GM19099 (cell line): ENCODE data around the gene IL1R1.

Source experiments
- POLR2A ChIP-seq: IDR thresholded peaks from 3 replicates; pipeline ENCODE4 v1.6.1; 2011; ENCODE audit warnings: low read depth; ENCODE audit not compliant: insufficient read length; ENCODE audit errors: extremely low read depth

Gene IL1R1

DNA sequence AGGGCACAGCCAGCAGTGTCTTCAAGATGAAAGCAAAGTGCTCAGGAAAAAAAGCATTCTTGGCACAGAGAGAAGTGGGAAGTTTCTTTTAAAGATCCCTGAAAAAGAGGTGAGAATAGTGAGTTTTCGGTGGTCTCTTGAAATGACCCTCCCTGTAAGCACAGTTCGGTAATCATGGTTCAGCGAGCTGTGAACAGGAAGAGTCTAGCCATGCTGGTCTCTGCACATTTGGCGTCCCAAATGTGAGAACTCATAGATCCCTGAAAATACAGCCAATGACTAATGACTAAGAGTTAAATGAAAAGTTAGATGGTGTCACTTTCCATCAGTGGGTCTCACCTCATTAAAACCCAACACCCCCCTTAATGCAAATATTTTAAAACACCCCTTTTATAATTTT lies 3.4 kb downstream of the IL1R1 start:
- TF ChIP-seq POLR2A = no peak

DNA sequence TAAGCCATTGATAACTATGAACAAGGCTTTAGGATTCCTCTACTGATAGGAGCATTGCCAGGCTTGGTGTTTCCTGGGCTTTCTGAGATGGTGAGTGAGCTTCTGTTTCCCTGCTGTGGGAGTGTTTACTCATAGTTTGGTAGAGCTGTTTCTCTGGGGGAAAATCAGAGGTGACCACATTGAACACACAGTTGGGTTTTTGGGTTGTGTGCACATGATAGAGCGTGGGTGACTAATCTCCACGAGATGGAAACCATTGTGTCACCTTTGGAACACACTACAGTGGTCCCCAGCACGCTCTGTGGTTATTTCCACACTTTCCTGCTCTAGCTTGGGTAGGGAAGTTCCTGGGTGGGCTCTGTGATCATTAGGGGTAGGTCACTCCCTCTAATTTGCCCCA lies 5.4 kb downstream of the IL1R1 start:
- no peak for TF ChIP-seq POLR2A

DNA sequence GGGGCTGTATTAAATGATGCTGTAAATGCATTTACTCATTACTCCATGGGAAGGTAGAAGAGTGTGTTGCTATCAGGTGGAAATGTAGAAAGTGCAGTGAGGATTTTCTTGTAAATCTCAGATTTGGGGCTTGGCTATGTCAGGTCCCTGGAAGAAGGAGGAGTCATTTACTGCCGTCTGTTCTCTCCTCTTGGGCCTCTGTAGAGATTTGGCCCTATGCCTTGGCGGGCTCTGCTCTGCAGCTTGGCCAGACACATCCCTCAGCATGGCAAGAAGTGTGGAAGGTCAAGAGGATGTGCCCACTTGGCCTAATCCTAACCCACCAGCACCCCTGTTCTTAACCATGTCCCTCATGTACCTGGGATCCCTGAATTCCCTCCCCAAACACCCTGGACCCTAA lies 6.7 kb downstream of the IL1R1 start:
- no peak for TF ChIP-seq POLR2A

DNA sequence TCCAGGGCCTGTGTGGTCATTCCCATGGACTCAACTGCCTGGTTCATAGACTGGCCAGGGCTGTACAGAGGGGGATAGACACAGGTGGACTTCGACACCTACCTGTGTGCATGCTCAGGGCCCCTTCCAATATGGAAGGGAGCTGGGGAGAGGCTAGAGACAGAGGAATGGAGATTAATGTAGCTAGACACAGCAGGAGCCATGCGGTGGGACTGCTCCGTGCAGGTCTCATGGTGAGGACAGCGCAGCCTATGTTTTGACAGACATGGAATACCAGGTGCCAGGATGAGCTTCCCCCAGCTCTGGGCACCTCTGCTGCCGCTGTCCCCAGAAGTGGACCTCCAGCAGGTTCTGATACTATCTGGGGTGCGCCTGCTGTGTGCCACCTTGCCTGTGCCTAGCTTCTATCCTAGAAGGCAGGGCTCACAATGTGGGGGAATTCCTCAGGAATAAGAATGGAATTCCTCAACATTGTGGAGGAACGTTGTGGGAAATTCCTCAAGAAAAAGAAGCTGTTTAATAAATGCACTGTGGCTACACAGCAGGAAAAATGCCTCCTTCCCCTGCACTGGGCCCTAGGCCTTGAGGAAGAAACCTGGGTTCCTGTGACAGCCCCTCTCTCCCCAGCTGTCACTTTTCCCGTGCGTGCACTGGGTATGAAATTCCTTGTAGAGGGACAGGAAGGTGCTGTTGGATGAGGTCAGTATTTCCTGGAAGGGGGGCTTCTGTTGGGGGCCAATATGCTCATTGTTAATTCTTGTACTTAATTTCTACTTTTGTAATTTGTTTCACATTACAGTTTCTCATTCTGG lies 7.3 kb downstream of the IL1R1 start:
- no peak for TF ChIP-seq POLR2A

DNA sequence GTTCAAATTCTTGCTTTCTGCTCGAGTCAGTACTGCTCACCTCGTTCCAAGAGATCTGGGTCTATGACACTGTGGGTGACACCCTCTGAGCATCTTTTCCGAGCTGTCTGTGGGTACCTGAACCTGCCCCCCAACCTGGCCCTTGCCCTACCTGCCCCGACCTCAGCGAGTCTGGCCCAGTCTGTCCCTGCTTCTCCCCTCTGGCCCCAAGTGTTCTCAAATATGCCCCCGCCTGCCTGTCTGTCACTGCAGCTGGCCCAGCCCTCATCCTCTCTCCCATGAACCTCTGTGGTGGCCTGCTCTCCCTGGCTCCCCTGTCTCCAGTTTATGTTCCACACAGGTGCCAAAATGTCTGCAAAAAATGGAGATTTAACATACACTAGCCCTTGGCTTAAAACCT lies 11.8 kb downstream of the IL1R1 start:
- no peak for TF ChIP-seq POLR2A

DNA sequence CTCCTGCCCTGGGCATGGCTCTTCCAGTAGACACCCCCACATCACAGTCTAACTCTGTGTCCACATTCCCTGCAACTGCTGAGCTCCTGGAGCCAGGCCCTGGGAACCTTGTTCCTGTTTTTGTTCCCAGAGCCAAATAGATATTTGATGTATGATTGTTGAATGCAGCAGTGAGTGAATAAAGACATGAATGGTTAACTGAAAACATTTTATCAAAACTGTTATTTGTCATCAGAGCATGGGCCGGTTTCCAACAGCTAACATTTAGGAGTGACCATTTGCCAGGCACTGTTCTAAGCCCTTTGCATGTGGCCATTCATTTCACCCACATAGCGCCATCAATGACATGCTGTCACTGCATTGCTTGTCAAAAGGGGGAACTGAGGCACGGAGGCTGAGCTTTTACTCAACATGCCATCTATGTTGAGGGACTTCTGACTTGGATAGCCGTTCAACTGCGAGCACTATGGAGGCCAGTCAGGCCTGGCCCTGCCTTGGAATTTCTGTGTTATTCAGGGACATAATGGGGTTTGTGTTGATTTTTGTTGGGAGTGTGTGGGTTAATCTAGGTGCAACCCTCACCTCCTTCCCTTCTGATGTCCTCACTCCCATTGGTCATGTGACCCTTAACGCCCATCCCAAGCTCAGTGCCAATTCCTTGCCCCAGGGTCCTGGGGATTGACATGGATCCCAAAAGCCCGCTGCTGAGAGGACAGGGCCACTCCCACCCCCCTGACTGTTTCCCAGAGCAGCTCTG lies 12.6 kb downstream of the IL1R1 start:
- no peak for TF ChIP-seq POLR2A

DNA sequence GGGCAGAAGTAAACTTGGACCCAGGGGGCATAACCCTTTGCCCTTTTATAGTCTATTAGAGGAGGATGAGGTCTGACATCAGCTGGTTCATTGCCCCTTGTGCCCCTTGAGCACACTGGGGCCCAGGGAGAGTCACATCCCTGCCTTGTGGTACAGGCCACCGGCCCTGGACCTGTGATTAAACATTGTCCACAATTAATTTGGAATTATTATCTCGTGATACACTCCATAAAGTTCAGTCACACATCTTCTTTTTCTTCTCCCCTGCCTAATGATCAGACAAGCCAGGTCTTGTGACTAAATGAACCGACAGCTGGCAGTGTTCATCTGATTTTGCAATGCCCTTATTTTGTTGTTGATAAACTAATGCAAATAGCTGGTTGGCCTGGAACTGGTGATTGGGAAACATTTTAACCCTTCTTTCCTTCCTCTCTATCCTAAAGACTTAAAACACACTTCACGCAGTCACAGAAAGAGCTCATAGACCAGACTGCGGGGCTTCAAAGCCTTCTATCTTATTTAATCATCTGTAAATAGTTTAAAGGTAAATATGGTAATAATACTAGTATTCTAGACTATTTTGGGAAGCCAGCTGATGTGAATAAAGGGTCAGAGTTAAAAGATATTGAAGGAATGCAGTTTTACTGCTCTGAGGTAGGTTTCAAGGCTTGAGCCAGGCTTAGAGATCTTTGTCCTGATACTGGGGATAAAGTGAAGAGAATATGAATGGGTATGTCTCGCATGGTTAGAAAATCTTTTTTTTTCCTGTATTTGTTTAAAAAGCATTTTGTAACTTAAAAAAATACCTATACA lies 13.4 kb downstream of the IL1R1 start:
- TF ChIP-seq POLR2A = no peak

DNA sequence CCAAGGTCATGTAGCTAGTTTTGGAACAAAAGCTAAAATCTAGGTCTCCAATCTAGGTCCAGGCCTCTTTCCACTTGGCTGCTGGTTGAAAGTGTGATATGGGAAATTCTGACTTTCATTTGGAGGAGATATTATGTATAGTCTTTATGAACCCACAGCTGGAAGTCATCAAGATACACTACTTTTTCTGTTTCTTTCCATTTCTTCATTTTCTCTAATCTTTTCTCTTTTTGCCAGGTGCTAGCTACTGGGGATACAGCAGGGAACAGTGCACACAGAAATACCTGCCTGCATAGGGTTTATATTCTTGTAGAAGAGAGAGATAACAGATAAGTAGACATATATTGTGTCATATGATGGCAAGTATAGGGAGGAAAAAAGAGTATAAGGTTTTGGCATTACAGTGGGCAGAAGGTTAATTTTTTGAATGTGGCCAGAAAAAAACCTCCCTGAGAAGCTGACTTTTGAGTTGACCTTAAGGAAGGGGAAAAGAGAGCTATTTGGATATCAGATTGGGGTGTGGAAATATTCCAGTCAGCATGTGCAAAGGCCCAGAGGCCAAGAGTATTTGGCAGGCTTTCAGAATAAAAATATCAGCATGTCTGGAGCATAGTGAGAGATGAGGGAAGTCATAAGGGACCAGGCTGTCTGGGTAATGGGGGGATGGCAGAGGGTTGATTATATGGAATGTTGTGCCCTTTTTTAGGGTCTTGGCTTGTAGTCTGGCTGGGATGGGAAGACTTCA lies 15.6 kb downstream of the IL1R1 start:
- no peak for TF ChIP-seq POLR2A

DNA sequence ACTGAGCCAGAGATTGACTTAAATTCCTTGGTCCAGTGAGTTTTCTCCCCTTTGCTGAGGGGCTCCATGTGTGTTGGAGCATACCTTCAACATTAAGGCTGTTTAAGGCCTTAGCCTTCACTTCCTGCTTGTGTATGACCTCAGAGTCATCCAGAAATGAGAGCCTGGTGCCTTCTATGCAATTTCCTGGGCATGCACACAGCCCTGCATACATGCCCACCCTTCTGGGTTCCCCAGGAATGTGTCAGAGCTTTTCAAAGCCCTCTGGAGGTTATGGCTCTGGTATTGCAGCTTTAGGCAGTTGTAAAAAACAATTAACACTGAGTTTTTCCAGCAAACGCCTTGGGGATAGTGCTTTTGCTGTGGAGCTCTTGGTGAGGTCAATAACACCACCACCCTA lies 16.7 kb downstream of the IL1R1 start:
- TF ChIP-seq POLR2A = no peak

DNA sequence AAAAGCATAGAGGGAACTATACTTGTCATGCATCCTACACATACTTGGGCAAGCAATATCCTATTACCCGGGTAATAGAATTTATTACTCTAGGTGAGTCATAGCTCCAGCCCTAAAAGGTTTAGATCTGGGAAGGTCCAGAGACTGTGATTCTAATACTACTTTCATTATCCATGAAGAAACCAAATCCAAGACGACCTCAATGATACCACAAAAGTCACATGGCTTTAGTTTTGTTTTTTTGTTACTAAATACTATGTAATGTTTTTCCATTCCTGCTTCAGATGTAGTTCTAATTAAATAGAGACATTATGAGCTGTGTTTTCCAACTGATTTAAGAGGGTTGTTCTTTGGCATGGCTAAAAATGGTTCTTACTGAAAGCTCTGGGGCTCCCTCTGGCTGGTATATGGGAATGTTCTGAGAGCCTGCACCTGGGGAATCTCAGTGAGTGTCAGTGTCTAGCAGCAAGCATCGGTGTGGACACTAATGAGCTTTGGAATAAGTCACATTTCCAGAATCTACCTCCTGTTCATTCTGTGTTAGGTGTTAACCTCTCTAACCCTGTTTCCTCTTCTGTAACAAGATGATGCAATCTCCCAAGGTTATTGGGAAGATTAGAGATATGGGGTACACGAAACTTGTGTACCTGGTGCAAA lies 23.8 kb downstream of the IL1R1 start:
- no peak for TF ChIP-seq POLR2A

DNA sequence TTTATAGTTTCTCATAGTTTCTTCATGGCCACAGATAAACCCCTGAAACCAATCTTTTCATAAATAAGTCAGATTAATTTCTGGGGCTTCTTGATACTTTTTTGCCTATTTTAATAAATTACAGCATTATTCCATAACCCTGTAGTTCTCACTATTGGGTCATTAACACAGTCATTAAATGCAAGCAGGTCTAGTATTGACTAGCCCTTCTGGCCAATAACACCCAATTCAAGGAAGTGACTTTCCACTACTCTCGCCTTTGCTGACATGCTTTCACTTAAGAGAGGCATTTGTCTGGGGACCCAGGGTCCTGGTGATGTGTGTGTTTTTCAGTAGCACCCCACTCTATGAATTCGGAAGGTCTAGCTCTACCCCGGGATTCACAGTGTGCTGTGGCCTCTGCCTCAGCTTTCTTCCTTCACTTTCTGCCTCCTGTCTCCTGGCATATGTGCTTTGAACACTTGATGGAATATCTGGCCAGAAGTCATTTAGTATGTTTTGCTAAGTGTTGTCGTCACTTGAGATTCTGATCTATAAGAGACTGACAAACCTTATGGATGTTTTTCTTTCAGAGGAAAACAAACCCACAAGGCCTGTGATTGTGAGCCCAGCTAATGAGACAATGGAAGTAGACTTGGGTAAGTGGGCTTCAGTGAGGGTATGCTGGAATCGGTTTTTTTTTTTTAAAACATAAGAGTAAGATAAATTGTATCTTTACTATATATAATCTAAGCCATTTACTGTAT lies 25.7 kb downstream of the IL1R1 start:
- TF ChIP-seq POLR2A = no peak

DNA sequence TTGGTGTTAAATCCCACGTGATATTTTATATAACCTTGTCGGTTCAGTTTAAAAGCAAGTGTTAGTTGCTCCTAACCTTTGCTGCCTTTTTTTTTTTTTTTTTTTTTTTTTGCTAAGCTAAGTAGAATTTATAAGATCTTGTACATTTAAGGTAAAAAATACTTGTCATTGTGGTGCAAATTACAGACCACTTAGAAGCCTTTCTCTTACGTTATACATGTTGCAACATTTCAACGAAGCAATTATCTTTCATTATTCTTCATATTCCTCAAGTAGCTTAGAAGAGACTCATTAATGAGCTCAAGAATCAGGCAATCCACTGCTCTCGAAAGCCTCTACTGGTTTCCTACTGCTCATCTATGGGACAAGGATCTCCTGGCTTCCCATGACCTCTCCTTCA lies 29.4 kb downstream of the IL1R1 start:
- TF ChIP-seq POLR2A = no peak

DNA sequence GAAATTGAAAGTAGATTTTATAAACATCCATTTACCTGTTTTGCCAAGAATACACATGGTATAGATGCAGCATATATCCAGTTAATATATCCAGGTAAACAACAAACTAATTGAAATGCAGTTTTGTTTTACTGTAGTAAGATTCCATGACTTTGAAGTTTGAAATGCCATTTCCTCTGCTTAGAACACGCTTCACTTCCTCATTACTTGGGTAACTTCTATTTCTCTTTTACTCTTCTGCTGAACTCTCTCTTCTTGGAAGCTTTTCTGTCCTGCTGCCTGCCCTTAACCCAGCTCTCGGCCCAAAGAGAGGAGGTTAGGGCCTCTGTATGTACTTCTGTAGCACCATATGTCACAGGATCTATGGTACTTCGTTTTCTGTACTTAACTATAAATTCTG lies 30.2 kb downstream of the IL1R1 start:
- TF ChIP-seq POLR2A = no peak

DNA sequence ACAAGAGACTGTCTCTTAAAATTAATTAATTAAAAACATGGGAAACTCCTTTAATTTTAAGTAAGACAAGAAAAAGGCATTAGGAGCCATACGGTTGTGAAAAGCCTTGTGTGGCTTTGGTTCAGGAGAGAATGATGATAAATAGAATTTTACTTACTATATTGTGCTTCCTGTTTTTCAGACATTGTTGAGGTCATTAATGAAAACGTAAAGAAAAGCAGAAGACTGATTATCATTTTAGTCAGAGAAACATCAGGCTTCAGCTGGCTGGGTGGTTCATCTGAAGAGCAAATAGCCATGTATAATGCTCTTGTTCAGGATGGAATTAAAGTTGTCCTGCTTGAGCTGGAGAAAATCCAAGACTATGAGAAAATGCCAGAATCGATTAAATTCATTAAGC lies 33.6 kb downstream of the IL1R1 start:
- no peak for TF ChIP-seq POLR2A
